ENCODE measurements around the gene FFAR4.

- TF ChIP-seq EZH2 (IDR thresholded peaks at IDR 0.05; ENCODE audit: borderline replicate concordance, low read depth, low read length, poor library complexity, severe bottlenecking) = no peak
- TF ChIP-seq, protein P1, sequence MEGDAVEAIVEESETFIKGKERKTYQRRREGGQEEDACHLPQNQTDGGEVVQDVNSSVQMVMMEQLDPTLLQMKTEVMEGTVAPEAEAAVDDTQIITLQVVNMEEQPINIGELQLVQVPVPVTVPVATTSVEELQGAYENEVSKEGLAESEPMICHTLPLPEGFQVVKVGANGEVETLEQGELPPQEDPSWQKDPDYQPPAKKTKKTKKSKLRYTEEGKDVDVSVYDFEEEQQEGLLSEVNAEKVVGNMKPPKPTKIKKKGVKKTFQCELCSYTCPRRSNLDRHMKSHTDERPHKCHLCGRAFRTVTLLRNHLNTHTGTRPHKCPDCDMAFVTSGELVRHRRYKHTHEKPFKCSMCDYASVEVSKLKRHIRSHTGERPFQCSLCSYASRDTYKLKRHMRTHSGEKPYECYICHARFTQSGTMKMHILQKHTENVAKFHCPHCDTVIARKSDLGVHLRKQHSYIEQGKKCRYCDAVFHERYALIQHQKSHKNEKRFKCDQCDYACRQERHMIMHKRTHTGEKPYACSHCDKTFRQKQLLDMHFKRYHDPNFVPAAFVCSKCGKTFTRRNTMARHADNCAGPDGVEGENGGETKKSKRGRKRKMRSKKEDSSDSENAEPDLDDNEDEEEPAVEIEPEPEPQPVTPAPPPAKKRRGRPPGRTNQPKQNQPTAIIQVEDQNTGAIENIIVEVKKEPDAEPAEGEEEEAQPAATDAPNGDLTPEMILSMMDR (conservative IDR thresholded peaks at IDR 0.05; ENCODE audit: low read depth, low read length) = no peak
These were observed 12.2 kb upstream of the FFAR4 start for GRCh38 chr10:93554316-93554663.

All from A673 (cell line).